Kidney capillary endothelial cell (primary cell): Measurements from ENCODE around the gene NCAPD2.
A peak's percentile ranks its signal among the peaks of the same experiment; 100 is the strongest.
"Not testable (repeated sequence)": the region's sequence is repeated elsewhere in the genome, so short reads cannot be mapped to it uniquely, and the experiment has no call there.

Experiments
- DNase-seq: peaks from one replicate; pipeline ENCODE4 v3.0.0-alpha.2; 2018; ENCODE audit warnings: low spot score

Gene NCAPD2

GRCh38 chr12:6534945-6535696, 41.2 kb downstream of the NCAPD2 start:
- no peak for DNase-seq

- no peak for DNase-seq
Measured at GRCh38 chr12:6535697-6535946, 41.7 kb downstream of the NCAPD2 start.

- no peak for DNase-seq
Measured at GRCh38 chr12:6535960-6536847, 42.3 kb downstream of the NCAPD2 start.

- no peak for DNase-seq
Measured at GRCh38 chr12:6536894-6537579, 43.1 kb downstream of the NCAPD2 start.

- DNase-seq = not testable (repeated sequence)
Measured at GRCh38 chr12:6537580-6538419, 43.9 kb downstream of the NCAPD2 start.

- DNase-seq = no peak
Measured at GRCh38 chr12:6538420-6539313, 44.8 kb downstream of the NCAPD2 start.

- DNase-seq = no peak
Measured at GRCh38 chr12:6539314-6539682, 45.4 kb downstream of the NCAPD2 start.

- DNase-seq = no peak
Measured at GRCh38 chr12:6539707-6540134, 45.8 kb downstream of the NCAPD2 start.

- peak; percentile 89 for DNase-seq
Measured at GRCh38 chr12:6540181-6540877, 46.4 kb downstream of the NCAPD2 start.

- no peak for DNase-seq
Measured at GRCh38 chr12:6541371-6542165, 47.7 kb downstream of the NCAPD2 start.

- DNase-seq = no peak
Measured at GRCh38 chr12:6542209-6543009, 48.5 kb downstream of the NCAPD2 start.

GRCh38 chr12:6546016-6546415, 52.1 kb downstream of the NCAPD2 start:
- DNase-seq = no peak

GRCh38 chr12:6547566-6547965, 53.7 kb downstream of the NCAPD2 start:
- no peak for DNase-seq

GRCh38 chr12:6547987-6548386, 54.1 kb downstream of the NCAPD2 start:
- no peak for DNase-seq

GRCh38 chr12:6548556-6548955, 54.7 kb downstream of the NCAPD2 start:
- DNase-seq = no peak

- no peak for DNase-seq
Measured at GRCh38 chr12:6548966-6549683, 55.2 kb downstream of the NCAPD2 start.

- no peak for DNase-seq
Measured at GRCh38 chr12:6549684-6550151, 55.8 kb downstream of the NCAPD2 start.
